ENCODE results near the gene MST1. TPM values are rescaled to one million over a fixed set of nuclear protein-coding genes. Genes with fewer than 3 reads are reported as not detected.

MST1 gene
- total RNA-seq, 2 experiments from 2014 or later: 10.7 to 13.1 TPM

DNA sequence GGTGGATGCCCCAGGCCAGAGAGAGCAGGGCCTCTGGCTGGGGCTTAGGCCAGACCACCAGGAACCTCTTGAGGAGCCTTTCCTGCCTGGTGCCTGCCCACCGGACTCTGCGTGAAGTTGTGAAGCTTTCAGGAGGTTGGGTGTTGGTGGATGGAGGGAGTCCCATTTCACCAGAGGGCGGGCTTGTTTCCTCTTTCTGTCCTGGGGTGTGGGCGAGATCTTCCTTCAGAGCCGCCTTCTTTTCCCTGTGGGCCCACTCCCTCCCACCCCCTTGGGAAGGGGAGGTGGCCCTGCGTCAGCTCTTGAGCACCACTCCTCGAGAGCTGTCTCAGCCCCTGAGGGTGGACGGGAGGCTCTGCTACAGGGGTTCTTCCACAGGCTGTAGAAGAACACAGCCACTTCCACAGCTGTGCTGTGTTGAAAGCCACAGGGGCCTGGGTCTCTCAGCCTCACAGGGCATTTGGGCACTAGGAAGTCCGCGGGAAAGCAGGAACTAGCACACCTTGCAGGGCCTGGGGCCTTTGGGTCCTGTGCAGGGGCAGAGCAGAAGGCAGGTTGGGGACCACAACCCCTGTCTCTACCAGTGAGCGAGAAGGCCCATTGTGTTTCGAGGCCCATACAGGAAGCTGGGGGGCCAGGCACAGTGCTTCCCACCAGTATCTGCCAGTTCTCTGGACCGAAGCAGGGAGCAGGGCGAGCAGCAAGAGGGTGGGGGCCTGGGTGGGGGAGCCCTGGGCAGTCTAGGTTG is 28.1 kb upstream of the MST1 start:
- CTCF ChIA-PET: no interaction called here
- H3K4me3 Mint-ChIP-seq: no peak overlapping the region
- H3K9me3 Mint-ChIP-seq: no peaks in the 10 kb centered on the region

GRCh38 chr3:49716691-49717210 is 27.5 kb upstream of the MST1 start:
- H3K4me1 Mint-ChIP-seq (ENCODE audit: low read depth): peaks cover 21% of the 10 kb centered on the region
- H3K27ac Mint-ChIP-seq: no peak overlapping the region
- CTCF ChIA-PET: no interaction called here
- H3K9me3 Mint-ChIP-seq: no peaks in the 10 kb centered on the region
- no peak overlapping the region for H3K4me3 Mint-ChIP-seq
- DNase-seq: no peak
- H3K27me3 Mint-ChIP-seq (ENCODE audit: low read depth): no peaks in the 10 kb centered on the region
- intact Hi-C loops (cut with micrococcal nuclease): no loop called here
- no peaks in the 10 kb centered on the region for H3K36me3 Mint-ChIP-seq (ENCODE audit: low read depth)

More for the DNA sequence above, 28.1 kb upstream of the MST1 start:
- Mint-ChIP-seq H3K4me1 (ENCODE audit: low read depth) (peaks cover 23% of the 10 kb centered on the region), H3K27ac (no peak overlapping the region), H3K36me3 (ENCODE audit: low read depth) (peaks cover 3% of the 10 kb centered on the region), H3K27me3 (ENCODE audit: low read depth) (no peaks in the 10 kb centered on the region)
- no peak for DNase-seq
- intact Hi-C loops (cut with micrococcal nuclease): no loop called here

GRCh38 chr3:49716169-49716568 is 26.9 kb upstream of the MST1 start:
- intact Hi-C loops (cut with micrococcal nuclease): no loop called here
- no peak for DNase-seq
- peaks cover 20% of the 10 kb centered on the region for H3K4me1 Mint-ChIP-seq (ENCODE audit: low read depth)
- no peak overlapping the region for H3K4me3 Mint-ChIP-seq
- H3K9me3 Mint-ChIP-seq: no peaks in the 10 kb centered on the region
- no peak overlapping the region for H3K27ac Mint-ChIP-seq
- no peaks in the 10 kb centered on the region for H3K36me3 Mint-ChIP-seq (ENCODE audit: low read depth)
- CTCF ChIA-PET: interaction anchor here (0.5 kb wide), 1 partner anchor 35 kb away, joined by 3 read pairs; no protein-coding TSS in a partner anchor
- H3K27me3 Mint-ChIP-seq (ENCODE audit: low read depth): no peaks in the 10 kb centered on the region

- CTCF ChIA-PET: interaction anchor here (0.5 to 0.7 kb wide), 2 partner anchors 35 to 123 kb away, joined by 3 read pairs; no protein-coding TSS in a partner anchor
- peaks cover 15% of the 10 kb centered on the region for H3K4me1 Mint-ChIP-seq (ENCODE audit: low read depth)
- intact Hi-C loops (cut with micrococcal nuclease): no loop called here
- DNase-seq: no peak
- no peak overlapping the region for H3K27ac Mint-ChIP-seq
- H3K27me3 Mint-ChIP-seq (ENCODE audit: low read depth): no peaks in the 10 kb centered on the region
- H3K9me3 Mint-ChIP-seq: no peaks in the 10 kb centered on the region
- H3K4me3 Mint-ChIP-seq: no peak overlapping the region
- no peaks in the 10 kb centered on the region for H3K36me3 Mint-ChIP-seq (ENCODE audit: low read depth)
Observed at GRCh38 chr3:49715611-49716121, 26.4 kb upstream of the MST1 start.

DNA sequence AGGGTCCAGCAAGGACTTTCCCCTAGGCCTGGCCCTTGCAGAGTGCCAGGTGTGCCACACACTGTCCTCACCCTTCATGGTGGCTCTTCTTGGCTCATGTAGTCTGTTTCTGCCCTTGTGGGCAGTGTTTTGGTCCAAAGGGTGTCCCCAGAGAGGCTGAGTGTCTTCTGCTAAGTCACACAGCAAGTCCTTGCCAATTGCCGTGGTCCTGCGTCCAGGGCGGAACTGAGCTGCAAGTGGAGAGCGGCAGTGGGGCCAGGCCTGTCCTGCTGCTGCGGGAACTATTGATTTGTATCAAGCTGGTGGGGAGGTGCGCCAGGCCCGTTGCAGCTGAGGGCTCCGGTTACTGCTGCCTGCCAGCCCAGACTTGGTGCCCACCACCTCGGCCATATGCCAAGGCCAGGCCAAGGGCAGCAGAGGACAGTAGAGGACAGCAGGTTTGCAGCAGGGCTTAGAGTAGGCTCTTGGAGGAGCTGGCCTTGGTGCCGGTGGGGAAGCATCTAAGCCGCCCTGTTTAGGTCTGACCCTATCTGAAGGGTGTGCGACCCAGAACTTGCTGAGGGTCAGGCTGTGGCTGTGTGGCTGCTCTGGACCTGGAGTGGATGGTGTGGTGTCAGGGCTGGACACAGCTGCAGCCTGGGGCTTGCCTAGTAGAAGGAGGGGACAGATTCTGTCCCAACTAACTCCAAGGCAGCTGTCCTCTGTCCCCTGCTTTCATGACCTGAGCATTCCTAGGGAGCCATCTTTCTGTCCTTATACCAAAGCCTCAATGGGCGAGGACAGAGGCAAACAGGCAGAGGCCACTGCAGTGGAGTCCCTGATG is 25.7 kb upstream of the MST1 start:
- Mint-ChIP-seq H3K27me3 (ENCODE audit: low read depth) (no peaks in the 10 kb centered on the region), H3K9me3 (no peaks in the 10 kb centered on the region), H3K4me1 (ENCODE audit: low read depth) (peaks cover 13% of the 10 kb centered on the region), H3K27ac (no peak overlapping the region), H3K36me3 (ENCODE audit: low read depth) (no peaks in the 10 kb centered on the region), H3K4me3 (no peak overlapping the region)
- DNase-seq: no peak
- intact Hi-C loops (cut with micrococcal nuclease): no loop called here
- CTCF ChIA-PET: interaction anchor here (0.7 kb wide), 1 partner anchor 124 kb away, joined by 3 read pairs; no protein-coding TSS in a partner anchor

DNA sequence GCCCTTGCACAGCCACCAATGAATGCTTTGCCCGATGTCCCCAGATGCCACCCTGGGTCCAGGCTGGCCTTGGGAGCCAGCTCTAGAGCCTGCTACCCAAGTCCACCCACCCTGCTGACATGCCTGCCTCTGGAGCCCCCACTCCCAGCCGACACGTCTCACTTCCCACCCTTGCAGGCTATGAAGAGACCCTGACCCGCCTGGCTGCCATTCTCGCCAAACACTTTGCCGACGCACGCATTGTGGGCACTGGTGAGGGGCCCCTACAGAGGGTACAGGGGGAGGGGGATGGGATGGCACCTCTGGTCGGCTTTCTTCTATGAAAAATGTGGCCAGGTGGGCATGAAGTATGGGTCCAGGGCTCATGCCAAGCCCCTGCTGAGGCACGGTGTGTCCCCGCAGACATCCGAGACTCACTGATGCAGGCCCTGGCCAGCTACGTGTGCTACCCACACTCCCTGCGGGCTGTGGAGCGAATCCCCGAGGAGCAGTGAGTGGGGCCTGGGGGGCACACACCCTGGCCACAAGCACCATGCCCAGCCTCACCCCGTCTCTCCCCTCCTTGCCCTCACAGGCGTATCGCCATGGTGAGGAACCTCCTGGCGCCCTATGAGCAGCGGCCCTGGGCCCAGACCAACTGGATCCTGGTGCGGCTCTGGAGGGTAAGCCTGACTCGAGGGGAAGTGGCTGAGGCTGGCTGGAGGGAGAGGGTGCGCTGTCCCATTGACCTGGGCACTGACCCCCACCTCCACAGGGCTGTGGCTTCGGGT is 24.2 kb upstream of the MST1 start:
- intact Hi-C loops (cut with micrococcal nuclease): no loop called here
- no peaks in the 10 kb centered on the region for H3K27me3 Mint-ChIP-seq (ENCODE audit: low read depth)
- H3K36me3 Mint-ChIP-seq (ENCODE audit: low read depth): no peaks in the 10 kb centered on the region
- no peaks in the 10 kb centered on the region for H3K9me3 Mint-ChIP-seq
- no peak overlapping the region for H3K4me3 Mint-ChIP-seq
- H3K27ac Mint-ChIP-seq: no peak overlapping the region
- CTCF ChIA-PET: no interaction called here
- peaks cover 2% of the 10 kb centered on the region for H3K4me1 Mint-ChIP-seq (ENCODE audit: low read depth)
- no peak for DNase-seq

DNA sequence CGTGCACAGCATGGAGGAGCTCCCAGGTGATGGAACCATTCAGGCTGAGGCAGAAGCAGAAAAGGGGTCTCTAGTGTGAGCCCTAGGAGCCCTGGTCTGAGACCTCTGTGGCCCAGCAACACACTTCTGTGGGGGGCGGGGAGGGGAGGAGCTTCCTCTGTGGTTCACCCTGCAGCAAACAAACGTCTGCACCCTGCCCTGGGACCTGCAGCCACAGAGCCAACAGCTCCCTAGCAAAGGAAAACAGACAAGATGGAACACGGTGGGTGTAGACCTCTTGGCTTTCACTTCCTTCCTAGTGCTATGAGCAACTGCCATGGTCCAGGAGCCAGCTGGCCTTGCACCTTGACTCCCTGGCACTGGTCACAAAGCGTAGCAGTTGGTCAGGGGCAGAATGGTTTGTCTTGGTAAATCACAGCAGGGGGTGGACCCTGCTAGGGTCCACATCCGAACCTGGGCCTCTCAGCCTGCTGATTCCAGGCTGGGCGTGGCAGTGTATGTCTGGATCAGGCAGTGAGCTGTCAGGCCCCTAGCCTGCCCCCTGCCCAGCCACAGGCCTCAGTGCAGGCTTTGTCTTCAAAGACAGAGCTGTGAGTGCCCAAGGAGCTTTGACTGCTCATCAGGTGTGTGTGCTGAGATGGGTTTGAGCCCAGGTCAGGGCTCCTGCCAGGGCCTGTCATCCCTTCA is 23.5 kb upstream of the MST1 start:
- intact Hi-C loops (cut with micrococcal nuclease): no loop called here
- H3K4me3 Mint-ChIP-seq: no peak overlapping the region
- H3K4me1 Mint-ChIP-seq (ENCODE audit: low read depth): no peaks in the 10 kb centered on the region
- no peaks in the 10 kb centered on the region for H3K36me3 Mint-ChIP-seq (ENCODE audit: low read depth)
- no peak overlapping the region for H3K27ac Mint-ChIP-seq
- DNase-seq: no peak
- no peaks in the 10 kb centered on the region for H3K9me3 Mint-ChIP-seq
- no peaks in the 10 kb centered on the region for H3K27me3 Mint-ChIP-seq (ENCODE audit: low read depth)
- CTCF ChIA-PET: interaction anchor here (0.8 to 1.1 kb wide), 2 partner anchors 12 to 173 kb away, joined by 3 to 4 read pairs; no protein-coding TSS in a partner anchor

GRCh38 chr3:49712166-49712565 is 22.9 kb upstream of the MST1 start:
- H3K27ac Mint-ChIP-seq: no peak overlapping the region
- H3K36me3 Mint-ChIP-seq (ENCODE audit: low read depth): no peaks in the 10 kb centered on the region
- no peaks in the 10 kb centered on the region for H3K27me3 Mint-ChIP-seq (ENCODE audit: low read depth)
- no peak overlapping the region for H3K4me3 Mint-ChIP-seq
- CTCF ChIA-PET: interaction anchor here (0.8 to 1.1 kb wide), 2 partner anchors 11 to 172 kb away, joined by 3 to 4 read pairs; no protein-coding TSS in a partner anchor
- intact Hi-C loops (cut with micrococcal nuclease): no loop called here
- H3K9me3 Mint-ChIP-seq: no peaks in the 10 kb centered on the region
- no peak for DNase-seq
- no peaks in the 10 kb centered on the region for H3K4me1 Mint-ChIP-seq (ENCODE audit: low read depth)

DNA sequence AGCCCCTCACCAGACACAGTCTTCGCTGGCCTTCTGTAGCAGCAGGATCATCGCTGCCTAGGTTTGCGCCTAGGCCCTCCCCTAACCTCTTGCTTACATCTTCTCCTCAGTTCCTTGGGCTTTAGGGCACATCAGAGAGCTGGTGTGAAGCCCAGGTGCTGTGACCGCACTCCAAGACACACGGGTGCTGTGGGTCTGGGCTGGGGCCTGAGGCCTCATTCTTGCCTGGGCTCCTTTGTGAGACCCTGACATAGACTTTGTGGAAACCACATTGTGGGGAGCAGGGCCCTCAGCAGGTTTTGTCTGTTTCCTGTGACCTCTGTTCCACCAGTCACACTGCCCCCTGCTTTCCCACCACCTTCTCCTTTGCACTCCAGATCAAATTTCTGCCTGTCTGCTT is 22.2 kb upstream of the MST1 start:
- H3K27ac Mint-ChIP-seq: no peak overlapping the region
- H3K9me3 Mint-ChIP-seq: no peaks in the 10 kb centered on the region
- CTCF ChIA-PET: no interaction called here
- no peaks in the 10 kb centered on the region for H3K36me3 Mint-ChIP-seq (ENCODE audit: low read depth)
- H3K27me3 Mint-ChIP-seq (ENCODE audit: low read depth): no peaks in the 10 kb centered on the region
- H3K4me1 Mint-ChIP-seq (ENCODE audit: low read depth): no peaks in the 10 kb centered on the region
- DNase-seq: no peak
- no peak overlapping the region for H3K4me3 Mint-ChIP-seq
- intact Hi-C loops (cut with micrococcal nuclease): no loop called here

DNA sequence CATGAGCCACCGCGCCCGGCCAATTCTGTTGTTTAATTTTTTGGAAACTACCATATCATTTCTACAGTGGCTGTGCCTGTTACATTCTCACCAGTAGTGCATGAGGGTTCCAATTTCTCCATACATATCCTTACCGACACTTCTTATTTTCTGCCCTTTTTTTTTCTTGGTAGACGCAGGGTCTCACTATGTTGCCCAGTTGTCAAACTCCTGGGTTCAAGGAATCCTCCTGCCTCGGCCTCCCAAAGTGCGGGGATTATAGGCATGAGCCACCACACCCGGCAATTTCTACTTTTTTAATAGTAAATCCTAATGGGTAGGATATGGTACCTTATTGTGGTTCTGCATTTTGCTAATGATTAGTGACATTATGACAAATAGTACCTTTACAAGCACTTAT is 20.6 kb upstream of the MST1 start:
- Mint-ChIP-seq H3K36me3 (ENCODE audit: low read depth) (no peaks in the 10 kb centered on the region), H3K4me1 (ENCODE audit: low read depth) (no peaks in the 10 kb centered on the region), H3K9me3 (no peaks in the 10 kb centered on the region), H3K27me3 (ENCODE audit: low read depth) (no peaks in the 10 kb centered on the region), H3K4me3 (no peak overlapping the region), H3K27ac (no peak overlapping the region)
- no peak for DNase-seq
- CTCF ChIA-PET: interaction anchor here (0.8 kb wide), 1 partner anchor 129 kb away, joined by 3 read pairs; no protein-coding TSS in a partner anchor
- intact Hi-C loops (cut with micrococcal nuclease): no loop called here

GRCh38 chr3:49707113-49707480 is 17.8 kb upstream of the MST1 start:
- Mint-ChIP-seq H3K4me1 (ENCODE audit: low read depth) (no peaks in the 10 kb centered on the region), H3K4me3 (no peak overlapping the region), H3K27ac (no peak overlapping the region), H3K36me3 (ENCODE audit: low read depth) (no peaks in the 10 kb centered on the region), H3K27me3 (ENCODE audit: low read depth) (no peaks in the 10 kb centered on the region), H3K9me3 (no peaks in the 10 kb centered on the region)
- intact Hi-C loops (cut with micrococcal nuclease): no loop called here
- no peak for DNase-seq
- CTCF ChIA-PET: no interaction called here

Data from activated naive CD4-positive, alpha-beta T cell treated with anti-CD3 and anti-CD28 coated beads for 36 hours (primary cell).